HG02588 (cell line): ENCODE data around the gene P2RX6.
"Not testable (repeated sequence)": the region's sequence is repeated elsewhere in the genome, so short reads cannot be mapped to it uniquely, and the experiment has no call there.

Source experiments
- ATAC-seq: cut with Tn5 transposase; IDR thresholded peaks from one replicate; pipeline ENCODE4 v1.9.1; 2021; ENCODE audit warnings: mild to moderate bottlenecking, moderate library complexity; ENCODE audit not compliant: unreplicated experiment

P2RX6 gene

GRCh38 chr22:21051145-21051830 lies 36.3 kb downstream of the P2RX6 start:
- no peak for ATAC-seq

- ATAC-seq, result no peak
Observed at GRCh38 chr22:21051831-21052400, 37.0 kb downstream of the P2RX6 start.

GRCh38 chr22:21052715-21053459 lies 37.9 kb downstream of the P2RX6 start:
- no peak for ATAC-seq

GRCh38 chr22:21054046-21054713 lies 39.2 kb downstream of the P2RX6 start:
- no peak for ATAC-seq

- ATAC-seq, result no peak
Observed at GRCh38 chr22:21054714-21055563, 40.0 kb downstream of the P2RX6 start.

- no peak for ATAC-seq
Observed at GRCh38 chr22:21055564-21055834, 40.5 kb downstream of the P2RX6 start.

- ATAC-seq, result no peak
Observed at GRCh38 chr22:21055880-21056319, 40.9 kb downstream of the P2RX6 start.

GRCh38 chr22:21060363-21060762 lies 45.4 kb downstream of the P2RX6 start:
- not testable (repeated sequence) for ATAC-seq

GRCh38 chr22:21061660-21062321 lies 46.8 kb downstream of the P2RX6 start:
- not testable (repeated sequence) for ATAC-seq

GRCh38 chr22:21064425-21064824 lies 49.5 kb downstream of the P2RX6 start:
- ATAC-seq, result not testable (repeated sequence)

GRCh38 chr22:21064917-21065864 lies 50.2 kb downstream of the P2RX6 start:
- no peak for ATAC-seq

GRCh38 chr22:21067075-21067900 lies 52.3 kb downstream of the P2RX6 start:
- ATAC-seq, result no peak

GRCh38 chr22:21067901-21068680 lies 53.1 kb downstream of the P2RX6 start:
- no peak for ATAC-seq

GRCh38 chr22:21068681-21069276 lies 53.8 kb downstream of the P2RX6 start:
- ATAC-seq, result no peak

- no peak for ATAC-seq
Observed at GRCh38 chr22:21069375-21069774, 54.4 kb downstream of the P2RX6 start.

GRCh38 chr22:21070690-21071615 lies 56.0 kb downstream of the P2RX6 start:
- no peak for ATAC-seq
